AG04449 (cell line): ENCODE measurements around the gene ECI2.
A peak's percentile ranks its signal among the peaks of the same experiment; 100 is the strongest.

Experiments
- CTCF ChIA-PET: fragments of 350-600 bp; formaldehyde crosslinking; extraction: SDS; loops from one replicate; lab custom pipeline; 2021; ENCODE audit warnings: antibody characterized with exemption; lab: Yijun Ruan, JAX
- POLR2A ChIA-PET: fragments of 400-600, 350-600 bp; formaldehyde crosslinking; extraction: SDS; loops from one replicate; lab custom pipeline; 2020; ENCODE audit warnings: antibody characterized with exemption, inconsistent platforms; lab: Yijun Ruan, JAX
- DNase-seq: peaks from one replicate; pipeline ENCODE4 v3.0.0-alpha.2; 2010; ENCODE audit warnings: low read depth, low spot score
- H3K4me3 ChIP-seq: 2 replicates; pipeline ENCODE4 v1.5.1; 2011; ENCODE audit warnings: low read depth, mild to moderate bottlenecking, control low read depth, low read length
- TF ChIP-seq, protein P1 (sequence below): IDR thresholded peaks from one replicate; pipeline ENCODE4 v1.5.1; 2011; ENCODE audit warnings: mild to moderate bottlenecking, moderate library complexity, low read length, control low read depth, inconsistent platforms; ENCODE audit not compliant: insufficient read depth; ENCODE audit errors: missing control alignments

Gene ECI2, protein sequence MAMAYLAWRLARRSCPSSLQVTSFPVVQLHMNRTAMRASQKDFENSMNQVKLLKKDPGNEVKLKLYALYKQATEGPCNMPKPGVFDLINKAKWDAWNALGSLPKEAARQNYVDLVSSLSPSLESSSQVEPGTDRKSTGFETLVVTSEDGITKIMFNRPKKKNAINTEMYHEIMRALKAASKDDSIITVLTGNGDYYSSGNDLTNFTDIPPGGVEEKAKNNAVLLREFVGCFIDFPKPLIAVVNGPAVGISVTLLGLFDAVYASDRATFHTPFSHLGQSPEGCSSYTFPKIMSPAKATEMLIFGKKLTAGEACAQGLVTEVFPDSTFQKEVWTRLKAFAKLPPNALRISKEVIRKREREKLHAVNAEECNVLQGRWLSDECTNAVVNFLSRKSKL

DNA sequence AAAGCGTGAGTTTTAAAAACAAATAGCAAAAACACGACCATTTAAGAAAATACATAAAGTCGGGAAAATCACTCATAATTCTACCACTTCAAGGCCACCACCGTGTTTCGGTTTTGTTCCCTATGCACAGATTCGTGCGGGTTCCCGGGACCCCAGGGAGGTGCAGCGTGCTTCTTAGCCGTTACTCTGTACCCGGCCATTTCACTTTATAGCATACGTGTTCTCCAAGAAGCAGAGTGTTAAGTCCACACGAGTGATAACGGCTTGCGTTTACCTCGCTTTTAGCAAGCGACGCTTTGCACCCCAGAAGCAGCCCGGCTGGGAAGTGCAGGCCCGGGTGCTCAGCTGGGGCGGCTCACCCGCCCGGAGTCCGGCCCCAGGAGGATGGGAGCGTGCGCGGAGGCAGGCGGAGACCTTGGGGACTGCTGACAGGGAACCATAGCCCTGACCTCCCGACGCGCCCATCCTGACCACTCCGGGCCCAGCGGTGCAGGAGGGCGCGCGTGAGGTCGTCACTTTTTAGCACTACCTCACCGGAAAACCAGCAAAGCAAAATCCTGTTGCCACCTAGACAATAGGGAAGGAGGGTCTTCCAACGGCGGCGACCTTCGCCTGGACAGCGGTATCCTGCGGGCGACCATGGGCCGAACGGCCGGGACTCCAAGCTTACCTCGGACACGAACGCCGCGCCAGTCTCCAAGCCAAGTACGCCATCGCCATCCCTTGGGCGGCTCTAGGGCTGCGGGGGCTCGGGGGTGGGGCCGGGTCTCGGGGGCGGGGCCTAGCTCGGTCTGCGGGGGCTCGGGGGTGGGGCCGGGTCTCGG, at the start of gene ECI2:
TSS of gene ECI2 (minus strand) at position 735 of the 824 bp plus-strand sequence. CDS start at position 720, 15 bp downstream.
- no peak for DNase-seq
- CTCF ChIA-PET = interaction anchor here (3.4 to 4.1 kb wide), 3 partner anchors 20 to 78 kb away, joined by 19 to 39 read pairs (median 23); no protein-coding TSS in a partner anchor
- TF ChIP-seq, protein P1, sequence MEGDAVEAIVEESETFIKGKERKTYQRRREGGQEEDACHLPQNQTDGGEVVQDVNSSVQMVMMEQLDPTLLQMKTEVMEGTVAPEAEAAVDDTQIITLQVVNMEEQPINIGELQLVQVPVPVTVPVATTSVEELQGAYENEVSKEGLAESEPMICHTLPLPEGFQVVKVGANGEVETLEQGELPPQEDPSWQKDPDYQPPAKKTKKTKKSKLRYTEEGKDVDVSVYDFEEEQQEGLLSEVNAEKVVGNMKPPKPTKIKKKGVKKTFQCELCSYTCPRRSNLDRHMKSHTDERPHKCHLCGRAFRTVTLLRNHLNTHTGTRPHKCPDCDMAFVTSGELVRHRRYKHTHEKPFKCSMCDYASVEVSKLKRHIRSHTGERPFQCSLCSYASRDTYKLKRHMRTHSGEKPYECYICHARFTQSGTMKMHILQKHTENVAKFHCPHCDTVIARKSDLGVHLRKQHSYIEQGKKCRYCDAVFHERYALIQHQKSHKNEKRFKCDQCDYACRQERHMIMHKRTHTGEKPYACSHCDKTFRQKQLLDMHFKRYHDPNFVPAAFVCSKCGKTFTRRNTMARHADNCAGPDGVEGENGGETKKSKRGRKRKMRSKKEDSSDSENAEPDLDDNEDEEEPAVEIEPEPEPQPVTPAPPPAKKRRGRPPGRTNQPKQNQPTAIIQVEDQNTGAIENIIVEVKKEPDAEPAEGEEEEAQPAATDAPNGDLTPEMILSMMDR = no peak
- H3K4me3 ChIP-seq = peak within 1 kb of the TSS; percentile 87
- POLR2A ChIA-PET = interaction anchor here (0.7 kb wide), 2 partner anchors 20 to 84 kb away, joined by 4 to 5 read pairs; no protein-coding TSS in a partner anchor

DNA sequence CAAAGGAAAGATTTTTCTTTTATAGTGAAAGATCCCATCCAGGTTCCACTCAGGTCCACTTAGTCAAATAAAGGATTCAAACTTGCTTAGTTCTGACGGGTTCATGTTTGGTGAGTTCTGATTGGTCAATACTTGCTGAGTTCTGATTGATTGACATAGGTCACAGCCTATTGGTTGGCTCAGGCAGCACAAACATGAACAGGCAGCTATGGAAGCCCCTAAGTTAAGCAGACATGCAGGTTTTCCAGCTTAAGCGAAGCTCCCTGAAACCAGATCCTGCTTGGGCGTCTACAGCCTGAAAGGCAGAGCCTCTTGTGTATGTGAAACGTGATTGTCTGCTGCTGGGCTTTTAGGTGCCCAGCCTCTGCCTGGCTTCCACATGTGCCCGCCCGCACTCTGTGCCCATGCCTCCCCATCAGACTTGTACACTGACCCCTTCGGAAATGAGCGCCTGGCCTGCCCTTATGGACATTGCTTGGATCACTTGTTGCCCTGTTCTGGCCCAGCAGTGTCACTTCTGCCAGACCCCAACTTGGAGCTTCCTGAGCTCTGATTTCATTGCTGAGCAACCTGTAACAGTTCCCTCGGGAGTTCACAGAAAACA, 45.4 kb upstream of the ECI2 start:
- peak; percentile 17 for DNase-seq
- TF ChIP-seq, protein P1 = no peak
- ChIA-PET POLR2A (no interaction called here), CTCF (interaction anchor here (2.1 kb wide), 1 partner anchor 30 kb away, joined by 9 read pairs; no protein-coding TSS in a partner anchor)
- H3K4me3 ChIP-seq = no peak overlapping the region

DNA sequence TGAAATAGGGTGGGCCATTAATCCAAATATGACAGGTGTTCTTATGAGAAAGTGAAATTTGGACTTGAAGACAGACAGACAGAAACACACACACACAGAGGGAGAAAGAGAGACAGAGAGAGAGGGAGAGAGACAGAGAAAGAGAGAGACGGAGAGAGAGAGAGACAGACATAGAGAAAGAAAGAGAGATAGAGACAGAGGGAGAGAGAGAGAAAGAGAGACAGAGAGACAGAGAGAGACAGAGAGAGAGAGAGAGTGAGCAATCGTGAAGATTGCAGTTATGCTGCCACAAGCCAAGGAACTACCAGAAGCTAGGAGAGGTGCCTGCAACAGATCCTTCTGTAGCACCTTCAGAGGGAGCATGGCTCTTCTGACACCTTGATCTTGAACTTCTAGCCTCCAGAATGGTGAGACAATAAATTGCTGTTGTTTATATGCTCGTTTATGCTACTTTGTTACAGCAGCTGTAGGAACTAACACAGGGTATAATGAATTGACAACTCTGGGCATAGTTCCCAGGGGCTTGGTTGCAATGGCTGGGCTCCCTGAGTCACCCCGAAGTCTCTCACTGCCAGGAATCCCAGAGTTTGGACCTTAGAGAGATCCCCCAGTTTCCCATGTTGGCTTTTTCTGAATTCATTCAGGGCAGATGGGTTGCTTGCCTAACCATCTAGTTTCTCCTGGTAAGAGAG, 44.7 kb upstream of the ECI2 start:
- TF ChIP-seq, protein P1 = no peak
- CTCF ChIA-PET = interaction anchor here (2.1 kb wide), 1 partner anchor 30 kb away, joined by 9 read pairs; no protein-coding TSS in a partner anchor
- POLR2A ChIA-PET = no interaction called here
- no peak overlapping the region for H3K4me3 ChIP-seq
- no peak for DNase-seq

DNA sequence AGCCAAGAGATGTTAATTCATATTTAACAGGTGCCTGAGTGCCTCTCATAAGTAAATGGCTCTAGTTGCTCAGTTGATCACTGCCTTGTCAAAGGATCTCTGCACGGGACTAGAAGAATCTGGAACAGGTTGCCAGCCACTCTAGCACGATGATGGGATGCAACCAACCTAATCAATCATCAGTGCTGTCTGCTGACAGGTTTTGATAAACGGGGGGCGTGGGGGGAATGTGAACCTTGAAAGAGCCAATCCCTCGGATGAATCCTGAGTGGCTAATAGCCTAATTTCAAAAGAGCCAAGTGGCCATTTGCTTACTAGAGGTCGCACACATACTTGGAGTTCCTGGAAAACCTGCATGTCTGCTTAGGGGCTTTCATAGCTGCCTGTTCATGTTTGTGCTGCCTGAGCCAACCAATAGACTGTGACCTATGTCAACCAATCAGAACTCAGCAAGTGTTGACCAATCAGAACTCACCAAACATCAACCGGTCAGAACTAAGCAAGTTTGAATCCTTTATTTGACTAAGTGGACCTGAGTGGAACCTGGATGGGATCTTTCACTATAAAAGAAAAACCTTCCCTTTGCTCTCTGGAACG, 43.5 kb upstream of the ECI2 start:
- no peak overlapping the region for H3K4me3 ChIP-seq
- TF ChIP-seq, protein P1 = no peak
- CTCF ChIA-PET = interaction anchor here (3.2 kb wide), 1 partner anchor 24 kb away, joined by 11 read pairs; no protein-coding TSS in a partner anchor
- POLR2A ChIA-PET = no interaction called here
- DNase-seq = no peak

DNA sequence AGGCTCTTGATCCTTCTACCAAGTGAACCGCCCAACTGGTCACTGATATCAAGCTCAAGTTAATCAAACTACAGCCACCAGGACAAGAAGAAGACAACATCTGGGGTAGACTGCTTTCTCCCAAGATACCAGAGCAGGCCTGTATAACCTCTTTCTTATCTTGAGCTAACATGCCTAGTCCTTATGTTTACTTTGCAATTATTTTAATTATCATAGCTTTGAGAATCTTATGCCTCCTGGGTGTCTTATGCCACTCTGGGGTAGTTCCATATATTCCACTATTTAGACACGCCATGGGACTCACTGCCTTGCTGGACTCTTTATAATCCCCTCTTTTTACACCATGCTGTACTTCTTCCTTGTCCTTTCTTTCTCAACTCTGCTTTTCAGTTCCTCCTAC, 41.5 kb upstream of the ECI2 start:
- TF ChIP-seq, protein P1 = no peak
- CTCF ChIA-PET = interaction anchor here (0.5 to 3.2 kb wide), 3 partner anchors 22 to 219 kb away, joined by 3 to 12 read pairs (median 11); no protein-coding TSS in a partner anchor
- no peak overlapping the region for H3K4me3 ChIP-seq
- no peak for DNase-seq
- POLR2A ChIA-PET = no interaction called here
